Fibroblast of pulmonary artery (primary cell): ENCODE data around the gene SAMD11.
"Not testable (repeated sequence)": the region's sequence is repeated elsewhere in the genome, so short reads cannot be mapped to it uniquely, and the experiment has no call there.

Experiments used
- DNase-seq: peaks from one replicate; pipeline ENCODE4 v3.0.0-alpha.2; 2010; ENCODE audit warnings: low read depth
- H3K4me3 ChIP-seq: replicated peaks from 2 replicates; pipeline ENCODE4 v1.5.1; 2011; ENCODE audit warnings: low read depth, mild to moderate bottlenecking, control low read depth, low read length, moderate library complexity
- CTCF ChIP-seq: IDR thresholded peaks from 2 replicates; pipeline ENCODE4 v1.5.1; 2011; ENCODE audit warnings: mild to moderate bottlenecking, control low read depth, low read length, inconsistent platforms; ENCODE audit errors: missing control alignments

The SAMD11 gene

GRCh38 chr1:890661-891060 lies 33.1 kb upstream of the SAMD11 start:
- TF ChIP-seq CTCF: no peak
- DNase-seq: no peak
- no peak overlapping the region for H3K4me3 ChIP-seq

- no peak for TF ChIP-seq CTCF
- H3K4me3 ChIP-seq: no peak overlapping the region
- no peak for DNase-seq
These were observed 26.5 kb upstream of the SAMD11 start for GRCh38 chr1:897226-897625.

GRCh38 chr1:897951-898350 lies 25.8 kb upstream of the SAMD11 start:
- H3K4me3 ChIP-seq, DNase-seq: not testable (repeated sequence)

- DNase-seq: no peak
- no peak for TF ChIP-seq CTCF
- no peak overlapping the region for H3K4me3 ChIP-seq
These were observed 23.9 kb upstream of the SAMD11 start for GRCh38 chr1:899636-900317.

- H3K4me3 ChIP-seq: no peak overlapping the region
- TF ChIP-seq CTCF: no peak
- DNase-seq: no peak
These were observed 22.4 kb upstream of the SAMD11 start for GRCh38 chr1:901108-901859.

GRCh38 chr1:902802-903201 lies 20.9 kb upstream of the SAMD11 start:
- DNase-seq: no peak
- no peak overlapping the region for H3K4me3 ChIP-seq
- no peak for TF ChIP-seq CTCF

GRCh38 chr1:903305-903704 lies 20.4 kb upstream of the SAMD11 start:
- DNase-seq: no peak
- no peak overlapping the region for H3K4me3 ChIP-seq
- TF ChIP-seq CTCF: no peak
